Measurements from ENCODE around the gene NAXD. TPM values are rescaled to one million over a fixed set of nuclear protein-coding genes. Genes with fewer than 3 reads are reported as not detected.
"Not testable (repeated sequence)": the region's sequence is repeated elsewhere in the genome, so short reads cannot be mapped to it uniquely, and the experiment has no call there.

The NAXD gene
- total and polyA plus RNA-seq, 2 of the 4 experiments (the other 2 are of a cell fraction): 10.2 to 27.2 TPM

DNA sequence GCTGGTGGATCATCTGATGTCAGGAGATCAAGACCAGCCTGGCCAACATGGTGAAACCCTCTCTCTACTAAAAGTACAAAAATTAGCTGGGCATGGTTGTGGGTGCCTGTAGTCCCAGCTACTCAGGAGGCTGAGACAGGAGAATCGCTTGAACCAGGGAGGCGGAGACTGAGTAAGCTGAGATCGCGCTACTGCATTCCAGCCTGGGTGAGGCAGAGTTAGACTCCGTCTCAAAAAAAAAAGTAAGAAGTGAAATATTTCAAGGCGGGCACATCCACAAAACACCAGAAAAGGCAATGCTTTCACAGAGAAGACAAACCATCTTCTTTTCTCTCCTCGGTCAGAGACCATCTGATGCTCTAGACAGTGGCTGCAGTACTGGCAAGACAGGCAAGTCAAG is 45.4 kb upstream of the NAXD start:
- POLR2A ChIA-PET (ENCODE audit: unreplicated experiment); H3K56ac ChIP-seq (ENCODE audit: extremely low read depth, insufficient read depth, low read length); H3K18ac ChIP-seq (ENCODE audit: low read depth, low read length); H3K9ac ChIP-seq (ENCODE audit: low read depth, low read length); H4K91ac ChIP-seq (ENCODE audit: insufficient read depth, low read depth, low read length); ATAC-seq (ENCODE audit: low read depth); H2AK5ac ChIP-seq (ENCODE audit: low read depth, low read length); H3K14ac ChIP-seq (replicated peaks; ENCODE audit: low read depth, low read length); H3K9me1 ChIP-seq (ENCODE audit: insufficient read depth, low read length); H4K8ac ChIP-seq (ENCODE audit: low read depth in 2 of 2, low read length in 2 of 2); H2BK5ac ChIP-seq (ENCODE audit: low read depth, low read length, poor library complexity, severe bottlenecking); H3K79me1 ChIP-seq (ENCODE audit: low read depth in 1 of 2, low read length in 2 of 2); H3K4ac ChIP-seq (ENCODE audit: low read depth, low read length); H2AFZ ChIP-seq (replicated peaks; ENCODE audit: low read length, poor library complexity); H2BK20ac ChIP-seq (ENCODE audit: low read depth, low read length); dilution Hi-C loops (cut with HindIII; ENCODE audit: low sequenced_read_pairs, unreplicated experiment); BruUV-seq (replicated peaks); H2BK120ac ChIP-seq (ENCODE audit: low read depth, low read length); H4K5ac ChIP-seq (ENCODE audit: low read depth, low read length); H3K4me3 ChIP-seq (ENCODE audit: insufficient read depth, low read depth, low read length); H3K4me2 ChIP-seq (ENCODE audit: low read depth, low read length); H3K36me3 ChIP-seq (ENCODE audit: control insufficient read depth, insufficient read depth, low read length); H4K20me1 ChIP-seq (ENCODE audit: insufficient read depth, low read length); H2AK9ac ChIP-seq (replicated peaks; ENCODE audit: low read depth, low read length, poor library complexity); H3K23ac ChIP-seq (ENCODE audit: low read depth, low read length); H3K9me3 ChIP-seq (ENCODE audit: control insufficient read depth, insufficient read depth, low read length); intact Hi-C loops (cut with micrococcal nuclease); CTCF ChIA-PET; in situ Hi-C loops (cut with MboI; ENCODE audit: low sequenced_read_pairs); H3K27ac ChIP-seq (ENCODE audit: insufficient read depth, low read length); H3K4me1 ChIP-seq (ENCODE audit: control insufficient read depth, insufficient read depth, low read length); H2BK15ac ChIP-seq (ENCODE audit: low read depth, low read length); DNase-seq: not testable (repeated sequence)
- no CpG with 5 or more reads among the region's 7 CpGs for WGBS, 2 experiments (ENCODE audit: extremely low coverage in 2 of 2, insufficient read length in 1 of 2)
- H3K27me3 ChIP-seq (ENCODE audit: control insufficient read depth, insufficient read depth, low read length): peaks cover 49% of the 10 kb centered on the region
